ENCODE results near the gene ZNF556. TPM values are rescaled to one million over a fixed set of nuclear protein-coding genes. Genes with fewer than 3 reads are reported as not detected.
"Not testable (repeated sequence)": the region's sequence is repeated elsewhere in the genome, so short reads cannot be mapped to it uniquely, and the experiment has no call there.

Gene ZNF556
- polyA plus RNA-seq, 10 donors: 21.6 to 50.3 (median 35.9) TPM

GRCh38 chr19:2850256-2850925, 16.7 kb upstream of the ZNF556 start:
- DNase-seq: no peak

GRCh38 chr19:2852598-2852997, 14.5 kb upstream of the ZNF556 start:
- no peak for DNase-seq

- DNase-seq: no peak
Observed at GRCh38 chr19:2853015-2853606, 14.0 kb upstream of the ZNF556 start.

- DNase-seq: no peak
Observed at GRCh38 chr19:2854849-2855248, 12.3 kb upstream of the ZNF556 start.

DNA sequence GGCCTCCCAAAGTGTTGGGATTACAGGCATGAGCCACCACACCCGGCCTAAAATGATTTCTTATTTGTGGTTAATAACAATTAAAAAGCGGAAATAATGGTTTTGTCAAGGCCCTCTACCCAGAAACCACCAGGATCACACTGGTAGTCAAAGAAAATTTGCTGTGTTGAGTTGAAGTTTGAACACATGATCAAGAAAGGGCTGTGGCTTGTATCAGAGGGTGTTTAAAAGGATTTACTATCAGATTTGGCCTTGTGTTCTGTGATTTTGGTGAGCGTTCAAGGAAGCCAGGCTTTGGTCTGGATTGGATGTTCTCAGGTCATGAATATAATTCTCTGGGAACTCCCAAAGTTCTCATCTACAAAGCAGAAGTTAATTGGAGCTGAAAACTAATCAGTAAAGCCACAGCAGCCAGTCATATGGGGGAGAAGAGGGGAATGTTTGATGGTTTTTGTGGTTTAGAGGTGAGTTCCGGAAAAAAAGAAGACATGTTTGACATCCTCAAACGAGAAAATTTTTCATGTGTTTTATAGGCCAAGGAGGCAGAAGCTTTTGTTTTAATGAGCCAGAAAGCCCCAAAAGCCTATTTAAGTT, 10.6 kb upstream of the ZNF556 start:
- no peak for DNase-seq

DNA sequence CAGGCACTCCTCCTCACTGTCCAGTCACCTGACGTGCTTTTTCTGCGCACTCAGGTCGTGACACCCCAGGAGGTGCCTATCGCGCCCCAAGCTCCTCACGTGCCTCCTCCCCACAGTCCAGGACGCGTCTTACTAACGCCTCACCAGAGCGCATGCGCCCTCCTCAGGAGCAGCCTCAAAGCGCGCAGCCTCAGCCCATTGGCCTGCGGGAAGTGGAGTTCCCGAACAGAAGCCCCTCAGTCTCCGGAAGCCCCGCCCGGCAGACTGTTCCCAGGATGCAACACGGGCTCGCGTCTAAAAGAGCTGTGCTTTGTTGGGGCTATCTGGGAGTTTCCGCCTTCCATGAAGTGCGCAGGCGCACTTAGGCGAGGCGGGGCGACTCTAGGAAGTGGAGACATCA, 8.3 kb upstream of the ZNF556 start:
- no peak for DNase-seq

DNA sequence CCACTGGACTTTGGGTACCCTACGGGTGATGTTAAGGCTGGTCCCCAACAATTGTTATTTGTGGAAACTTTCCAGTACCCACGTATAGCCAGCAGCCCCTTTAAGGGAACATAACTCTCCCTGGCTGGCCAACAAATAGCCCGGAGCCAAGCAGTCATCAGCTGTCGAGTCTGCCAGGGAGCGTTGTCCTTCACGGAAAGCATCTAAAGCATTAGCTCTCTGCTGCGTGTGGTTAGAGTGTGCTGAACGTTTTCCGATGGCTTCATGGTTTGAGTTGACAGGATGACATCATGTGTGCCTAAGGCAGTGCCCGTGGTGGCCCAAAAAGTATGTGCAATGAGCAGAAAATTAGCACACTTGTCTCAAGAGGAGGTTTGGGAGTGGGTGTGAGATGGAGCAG, 3.3 kb upstream of the ZNF556 start:
- peak; percentile 24 to 49 (median 43) for DNase-seq

- DNase-seq: no peak
Observed at GRCh38 chr19:2865334-2866100, 1.6 kb upstream of the ZNF556 start.

- no peak for DNase-seq
Observed at GRCh38 chr19:2866495-2867024, 575 bp upstream of the ZNF556 start.

DNA sequence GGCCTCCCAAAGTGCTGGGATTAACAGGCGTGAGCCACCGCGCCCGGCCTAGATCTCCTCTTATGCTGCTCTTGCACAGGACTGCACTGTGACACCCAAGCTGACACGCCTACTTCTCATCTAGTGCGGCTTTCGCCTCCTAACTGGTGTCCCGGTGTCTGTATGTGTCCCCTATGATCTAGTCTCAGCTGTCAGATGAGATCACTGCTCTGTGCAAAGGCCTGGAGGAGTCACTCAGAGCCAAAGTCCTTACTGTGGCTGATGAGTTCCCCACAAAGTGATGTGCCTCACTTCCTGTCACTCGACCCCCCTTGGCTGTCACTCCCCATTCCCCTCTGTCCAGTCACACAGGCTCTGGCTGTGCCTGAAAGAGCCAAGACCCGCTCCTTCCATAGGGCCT, 2.5 kb downstream of the ZNF556 start:
- no peak for DNase-seq

DNA sequence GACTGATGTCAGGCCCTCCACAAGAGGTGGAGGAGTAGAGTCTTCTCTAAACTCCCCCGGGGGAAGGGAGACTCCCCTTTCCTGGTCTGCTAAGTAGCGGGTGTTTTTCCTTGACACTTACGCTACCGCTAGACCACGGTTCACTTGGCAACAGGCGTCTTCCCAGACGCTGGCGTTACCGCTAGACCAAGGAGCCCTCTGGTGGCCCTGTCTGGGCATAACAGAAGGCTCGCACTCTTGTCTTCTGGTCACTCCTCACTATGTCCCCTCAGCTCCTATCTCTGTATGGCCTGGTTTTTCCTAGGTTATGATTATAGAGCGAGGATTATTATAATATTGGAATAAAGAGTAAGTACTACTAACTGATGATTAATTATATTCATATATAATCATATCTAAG, 5.0 kb downstream of the ZNF556 start:
- not testable (repeated sequence) for DNase-seq

GRCh38 chr19:2877398-2878331, 10.5 kb downstream of the ZNF556 start:
- no peak for DNase-seq

DNA sequence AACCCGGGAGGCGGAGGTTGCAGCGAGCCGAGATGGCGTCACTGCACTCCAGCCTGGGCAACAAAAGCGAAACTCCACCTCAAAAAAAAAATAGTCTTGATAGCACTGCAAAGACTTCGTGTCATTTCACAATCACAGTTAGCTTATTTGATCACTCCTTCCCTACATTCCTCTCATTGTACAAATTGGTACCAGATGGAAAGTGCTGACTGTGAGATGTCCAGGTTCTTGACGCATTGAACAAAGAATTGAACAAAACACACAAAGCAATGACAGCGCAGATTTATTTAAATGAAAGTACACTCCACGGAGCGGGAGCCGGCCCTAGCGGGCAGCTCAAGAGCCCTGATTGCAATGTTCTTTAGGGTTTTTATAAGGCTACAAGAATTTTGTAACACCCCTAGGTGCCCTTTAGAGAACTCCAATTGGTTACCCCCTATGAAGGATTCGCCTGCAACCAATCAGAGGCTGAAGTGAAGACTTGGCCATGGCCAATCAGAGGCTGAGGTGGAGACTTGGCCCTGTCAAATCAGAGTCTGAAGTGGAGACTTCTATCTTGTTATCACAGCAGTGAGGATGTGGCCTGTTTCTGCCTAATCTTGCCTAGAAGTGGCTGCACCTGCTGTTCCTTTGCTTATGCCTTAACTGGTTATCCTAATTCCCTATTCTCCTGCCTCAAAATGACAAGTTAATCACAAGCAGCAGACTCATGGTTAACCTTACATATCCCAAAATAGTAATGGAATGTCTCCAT, 16.7 kb downstream of the ZNF556 start:
- no peak for DNase-seq

- no peak for DNase-seq
Observed at GRCh38 chr19:2885736-2886135, 18.6 kb downstream of the ZNF556 start.

DNA sequence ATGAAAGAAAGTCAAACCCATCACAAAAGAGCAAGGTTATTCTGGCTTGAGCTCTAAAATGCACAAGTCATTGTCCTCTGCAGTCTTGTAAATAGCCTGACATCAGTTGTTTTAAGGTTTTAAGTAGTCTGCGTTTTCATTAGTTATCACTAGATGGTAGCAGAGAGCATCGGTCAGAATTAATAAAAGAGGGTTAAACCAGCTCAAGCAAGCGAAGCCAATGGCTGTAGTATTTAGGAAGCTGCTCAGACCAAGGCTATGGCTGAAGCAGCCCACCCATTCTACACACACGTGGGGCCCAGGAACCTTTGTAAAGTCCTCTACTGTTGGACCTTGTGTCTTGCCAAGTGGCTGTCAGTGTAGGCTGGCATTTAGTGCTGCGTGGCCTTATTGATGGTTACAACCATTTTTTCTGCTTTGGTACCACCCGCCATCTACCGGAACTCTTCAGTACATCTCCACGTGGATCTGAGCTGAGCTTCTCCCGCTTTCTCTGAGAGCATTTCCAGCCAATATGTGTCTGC, 20.3 kb downstream of the ZNF556 start:
- DNase-seq: peak; percentile 46 to 81 (median 60)

- DNase-seq: peak in 2 of 3 donors; percentile 16 to 43
Observed at GRCh38 chr19:2888731-2889224, 21.6 kb downstream of the ZNF556 start.

GRCh38 chr19:2890531-2890930, 23.4 kb downstream of the ZNF556 start:
- not testable (repeated sequence) for DNase-seq

GRCh38 chr19:2896694-2897093, 29.6 kb downstream of the ZNF556 start:
- DNase-seq: no peak

GRCh38 chr19:2900296-2901252, 33.4 kb downstream of the ZNF556 start, which contains the start of gene ZNF57:
Gene ZNF57, plus strand, starts transcription at chr19:2900928. Its CDS starts 118 bp downstream, at chr19:2901046.
- peak; percentile 99 to 100 (median 99) for DNase-seq
